ENCODE results near the gene SPAG9. TPM values are rescaled to one million over a fixed set of nuclear protein-coding genes. Genes with fewer than 3 reads are reported as not detected.

SPAG9 gene
- total RNA-seq, 4 donors from 2014 or later: 81.2 to 99.9 (median 89.9) TPM

Other genes with a start within 250 kb of the SPAG9 start
- gene NME1, start 32.7 kb upstream of the SPAG9 start, total RNA-seq: 10 to 100 TPM in 3 of 4 donors, 1 to 10 TPM in 1; 9.1 to 32.3 (median 16.3) TPM
- gene NME2, start 45.5 kb upstream of the SPAG9 start, total RNA-seq: 100 to 1,000 TPM; 245 to 554 (median 350) TPM
- gene MBTD1, start 139.2 kb upstream of the SPAG9 start, total RNA-seq: 10 to 100 TPM in 1 of 4 donors, 1 to 10 TPM in 3; 9.2 to 11.2 (median 9.4) TPM
- gene UTP18, start 139.7 kb upstream of the SPAG9 start, total RNA-seq: 10 to 100 TPM; 17.9 to 29.3 (median 21.1) TPM